Measurements from ENCODE around the gene PSME2. TPM values are rescaled to one million over a fixed set of nuclear protein-coding genes. Genes with fewer than 3 reads are reported as not detected.
A peak's percentile ranks its signal among the peaks of the same experiment; 100 is the strongest.

PSME2 gene
- total RNA-seq, 2 experiments from 2014 or later, result 541 to 558 TPM

DNA sequence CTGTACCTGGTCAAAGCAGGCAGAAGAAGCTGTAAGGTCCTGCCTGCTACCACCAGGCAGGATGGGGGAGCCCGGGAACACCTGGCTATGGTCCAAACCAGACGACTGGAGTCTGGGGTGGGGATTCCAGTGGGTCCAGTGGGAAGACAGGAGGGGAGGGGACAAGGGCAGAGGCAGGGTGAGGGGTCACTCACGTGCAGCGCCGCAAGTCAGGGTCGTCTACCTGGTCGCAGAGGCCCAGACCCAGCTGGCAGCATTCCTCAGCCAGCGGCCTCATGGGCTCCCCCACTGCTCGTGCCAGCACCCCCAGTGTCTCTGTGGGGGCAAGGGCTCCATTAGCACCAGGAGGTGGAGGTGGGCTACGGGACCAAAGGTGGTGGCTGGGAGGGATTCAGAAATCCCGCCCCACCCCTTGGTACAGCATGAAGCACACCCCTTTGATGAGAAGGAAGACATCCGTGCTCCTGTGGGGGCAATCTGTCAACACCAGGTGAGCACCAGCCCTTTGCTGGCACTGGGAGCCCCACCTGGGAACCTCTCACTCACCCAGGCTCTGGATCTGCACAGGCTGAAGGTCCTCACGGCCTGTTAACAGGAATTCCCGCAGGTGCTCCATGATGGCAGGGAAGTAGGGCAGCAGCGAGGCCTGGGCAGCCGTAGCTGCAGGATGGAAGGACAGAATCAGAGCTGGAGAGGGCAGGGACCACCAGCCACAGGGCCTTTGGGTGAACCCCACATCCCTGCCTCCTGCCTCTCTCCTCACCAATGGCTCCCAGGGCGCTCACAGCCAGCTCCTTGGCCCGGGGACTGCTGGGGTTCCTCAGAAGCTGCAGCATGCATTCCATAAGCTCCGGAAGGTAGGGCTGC, 37.9 kb upstream of the PSME2 start:
- Mint-ChIP-seq H3K9me3 (no peaks in the 10 kb centered on the region), H3K4me3 (no peak overlapping the region), H3K4me1 (peaks cover 18% of the 10 kb centered on the region), H3K27me3 (no peaks in the 10 kb centered on the region), H3K36me3 (peaks cover 22% of the 10 kb centered on the region), H3K27ac (no peak overlapping the region)
- DNase-seq, result no peak

DNA sequence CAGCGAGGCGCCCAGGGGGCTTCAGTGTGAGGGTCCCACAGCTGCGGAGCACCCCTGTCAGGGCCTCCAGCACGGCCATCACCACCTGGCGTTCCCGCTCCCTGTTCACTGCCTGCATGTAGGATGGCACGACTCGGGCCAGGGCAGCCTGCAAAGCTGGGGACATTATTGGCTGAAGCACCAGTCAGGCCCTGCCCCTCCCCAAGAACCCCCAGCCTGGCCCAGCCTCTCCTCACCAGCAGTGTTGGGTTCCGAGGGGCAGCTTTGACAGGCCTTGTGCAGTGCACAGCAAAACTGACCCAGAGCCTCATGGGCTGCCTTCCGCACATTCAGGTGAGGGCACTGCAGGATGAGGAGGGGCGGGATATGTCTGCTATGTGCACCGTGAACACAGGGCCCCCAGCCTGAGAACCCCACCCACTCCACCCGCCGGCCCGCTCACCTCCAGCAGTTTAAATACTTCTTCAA, 36.6 kb upstream of the PSME2 start:
- DNase-seq, result no peak
- Mint-ChIP-seq H3K4me1 (peaks cover 14% of the 10 kb centered on the region), H3K4me3 (no peak overlapping the region), H3K27me3 (no peaks in the 10 kb centered on the region), H3K9me3 (no peaks in the 10 kb centered on the region), H3K36me3 (peaks cover 21% of the 10 kb centered on the region), H3K27ac (no peak overlapping the region)

DNA sequence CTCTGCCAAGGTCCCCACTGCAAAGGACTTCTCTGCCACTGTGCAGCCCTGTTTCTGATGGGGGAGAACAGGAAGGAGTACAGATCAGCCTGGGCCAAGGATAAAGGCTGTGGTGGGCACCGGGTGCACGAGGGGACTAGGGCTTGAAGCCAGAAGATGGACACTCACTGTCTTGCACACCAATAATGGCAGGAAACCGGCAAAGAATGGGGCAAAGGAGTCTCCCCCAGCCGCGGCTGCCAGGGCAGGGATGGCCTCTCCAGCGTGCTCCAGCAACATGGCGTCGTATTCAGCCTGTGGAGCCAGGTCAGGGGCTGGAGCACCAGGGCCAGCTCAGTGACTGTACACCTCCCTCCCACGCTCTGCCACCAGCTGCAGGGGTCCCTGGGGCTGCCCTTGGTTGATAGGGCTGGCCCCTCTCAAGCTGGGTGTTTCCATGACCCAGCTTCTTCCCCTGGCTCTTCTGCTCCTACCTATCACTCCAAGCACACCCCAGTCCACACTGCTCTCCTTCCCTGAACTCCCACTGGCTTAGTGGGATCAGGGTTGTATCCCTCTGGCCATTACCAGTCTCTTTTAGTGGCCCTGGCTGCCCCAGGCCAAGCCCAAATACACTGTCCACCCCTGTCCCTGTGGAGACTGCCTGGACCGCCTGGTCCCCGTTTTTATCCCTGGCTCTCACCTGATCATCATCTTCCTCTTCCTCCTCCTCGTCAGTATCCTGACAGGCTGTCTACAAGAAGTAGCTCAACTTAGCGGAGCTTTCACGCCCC, 35.9 kb upstream of the PSME2 start:
- Mint-ChIP-seq H3K4me1 (peaks cover 9% of the 10 kb centered on the region), H3K9me3 (no peaks in the 10 kb centered on the region), H3K36me3 (peaks cover 16% of the 10 kb centered on the region), H3K27me3 (no peaks in the 10 kb centered on the region), H3K4me3 (no peak overlapping the region), H3K27ac (peak overlapping the region; percentile 63)
- no peak for DNase-seq

DNA sequence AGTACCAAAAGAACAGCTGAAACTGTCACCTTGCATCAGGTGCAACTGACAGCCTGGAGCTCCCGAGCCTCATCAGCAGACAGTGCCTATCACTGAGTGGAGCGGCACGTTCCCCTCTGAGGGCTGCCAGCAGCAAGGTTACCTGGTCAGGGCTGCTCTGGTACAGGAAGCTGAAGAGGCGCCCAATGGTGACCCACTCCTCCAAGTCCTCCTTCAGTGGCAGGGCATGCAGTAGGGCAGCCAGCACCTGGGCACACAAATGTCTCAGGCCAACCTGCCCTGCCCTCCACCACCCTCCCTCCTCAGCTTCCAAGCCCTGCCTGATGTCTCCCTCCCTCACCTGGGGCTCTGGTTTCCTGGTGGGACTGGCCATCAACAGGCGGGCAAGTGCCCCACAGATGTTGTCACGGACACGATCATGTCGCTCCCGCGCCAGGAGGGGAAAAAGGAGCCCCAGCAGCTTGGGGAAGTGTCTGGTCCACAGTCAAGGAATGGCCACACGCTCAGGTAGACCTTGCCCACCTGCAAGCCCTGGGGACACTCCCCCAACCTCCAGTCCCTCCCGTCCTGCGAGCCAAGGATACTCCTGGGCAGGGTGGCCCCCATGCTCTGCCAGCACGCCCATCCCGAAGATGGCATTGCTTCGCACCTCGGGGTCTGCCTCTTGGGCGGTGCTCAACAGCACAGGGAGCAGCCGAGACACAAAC, 35.1 kb upstream of the PSME2 start:
- H3K9me3 Mint-ChIP-seq, result no peaks in the 10 kb centered on the region

DNA sequence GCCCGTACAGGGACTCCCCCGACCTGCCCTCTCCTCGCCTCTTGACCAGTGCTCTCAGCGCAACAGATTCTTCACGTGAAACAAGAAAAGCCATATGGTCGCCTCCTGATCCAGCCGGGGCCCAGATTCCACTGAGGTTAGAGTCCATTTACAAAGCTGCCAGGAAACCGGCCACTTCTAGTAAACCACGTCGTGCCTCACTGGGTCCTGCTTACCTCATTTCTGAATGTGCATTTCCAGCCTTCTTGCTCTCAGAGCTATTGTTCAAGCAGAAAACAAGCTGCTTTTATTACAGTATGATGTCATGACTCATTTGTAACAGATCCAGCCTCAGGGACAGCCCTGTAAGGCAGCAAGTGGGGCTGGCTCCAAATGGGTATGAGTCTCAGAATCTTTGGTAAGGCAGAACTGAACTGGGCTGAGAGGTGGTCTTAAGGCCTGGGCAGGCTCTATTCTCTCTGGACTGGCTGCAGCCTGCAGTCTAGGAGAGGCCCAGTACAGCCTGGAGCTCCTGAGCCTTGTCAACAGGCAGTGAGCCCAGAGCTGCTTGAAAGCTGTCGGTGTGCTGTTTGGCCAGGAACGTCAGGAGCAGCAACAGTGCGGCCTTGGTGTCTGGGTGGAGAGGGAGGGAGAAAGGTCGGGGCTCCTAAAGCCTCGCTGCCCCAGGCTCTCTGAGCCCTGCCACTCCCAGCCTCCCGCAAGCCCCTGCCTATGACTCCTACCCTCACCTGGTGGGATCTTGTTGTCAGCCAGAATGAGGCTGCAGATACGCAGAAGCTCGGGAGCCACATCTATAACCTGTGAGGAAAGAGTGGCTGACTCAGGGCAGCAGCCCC, 33.8 kb upstream of the PSME2 start:
- Mint-ChIP-seq H3K9me3 (no peaks in the 10 kb centered on the region), H3K27me3 (no peaks in the 10 kb centered on the region), H3K27ac (peak overlapping the region; percentile 35), H3K36me3 (peaks cover 5% of the 10 kb centered on the region), H3K4me3 (no peak overlapping the region), H3K4me1 (peaks cover 3% of the 10 kb centered on the region)
- no peak for DNase-seq

More for the DNA sequence above, 35.1 kb upstream of the PSME2 start:
- Mint-ChIP-seq H3K27ac (peak overlapping the region; percentile 2), H3K36me3 (peaks cover 11% of the 10 kb centered on the region), H3K4me1 (peaks cover 4% of the 10 kb centered on the region), H3K4me3 (no peak overlapping the region), H3K27me3 (no peaks in the 10 kb centered on the region)
- no peak for DNase-seq

DNA sequence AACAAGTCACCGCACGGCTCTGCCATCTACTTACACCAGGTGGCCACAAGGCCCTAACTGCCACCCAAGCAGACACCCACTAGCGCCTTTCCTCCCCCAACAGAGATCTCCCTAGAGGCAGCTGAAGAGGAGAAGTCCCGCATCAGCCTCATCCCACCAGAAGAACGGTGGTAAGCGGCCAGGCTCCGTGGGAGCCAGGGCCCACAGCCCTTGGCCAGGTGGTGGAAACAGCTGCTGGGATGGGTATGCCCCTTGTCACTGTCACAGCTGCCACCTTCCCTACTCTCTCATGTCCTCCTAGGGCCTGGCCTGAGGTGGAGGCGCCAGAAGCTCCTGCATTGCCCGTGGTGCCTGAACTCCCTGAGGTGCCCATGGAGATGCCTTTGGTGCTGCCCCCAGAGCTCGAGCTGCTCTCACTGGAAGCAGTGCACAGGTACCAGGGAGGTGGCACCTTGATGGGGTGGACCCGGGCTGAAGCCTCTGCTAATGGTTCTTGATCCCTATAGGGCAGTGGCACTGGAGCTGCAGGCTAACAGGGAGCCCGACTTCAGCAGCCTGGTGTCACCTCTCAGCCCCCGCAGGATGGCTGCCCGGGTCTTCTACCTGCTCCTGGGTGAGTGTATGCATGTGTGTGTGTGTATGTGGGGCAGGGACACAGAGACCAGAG, 33.0 kb upstream of the PSME2 start:
- no peak for DNase-seq
- Mint-ChIP-seq H3K27me3 (no peaks in the 10 kb centered on the region), H3K4me3 (no peak overlapping the region), H3K27ac (peak overlapping the region; percentile 35), H3K36me3 (peaks cover 4% of the 10 kb centered on the region), H3K9me3 (no peaks in the 10 kb centered on the region), H3K4me1 (peaks cover 10% of the 10 kb centered on the region)

DNA sequence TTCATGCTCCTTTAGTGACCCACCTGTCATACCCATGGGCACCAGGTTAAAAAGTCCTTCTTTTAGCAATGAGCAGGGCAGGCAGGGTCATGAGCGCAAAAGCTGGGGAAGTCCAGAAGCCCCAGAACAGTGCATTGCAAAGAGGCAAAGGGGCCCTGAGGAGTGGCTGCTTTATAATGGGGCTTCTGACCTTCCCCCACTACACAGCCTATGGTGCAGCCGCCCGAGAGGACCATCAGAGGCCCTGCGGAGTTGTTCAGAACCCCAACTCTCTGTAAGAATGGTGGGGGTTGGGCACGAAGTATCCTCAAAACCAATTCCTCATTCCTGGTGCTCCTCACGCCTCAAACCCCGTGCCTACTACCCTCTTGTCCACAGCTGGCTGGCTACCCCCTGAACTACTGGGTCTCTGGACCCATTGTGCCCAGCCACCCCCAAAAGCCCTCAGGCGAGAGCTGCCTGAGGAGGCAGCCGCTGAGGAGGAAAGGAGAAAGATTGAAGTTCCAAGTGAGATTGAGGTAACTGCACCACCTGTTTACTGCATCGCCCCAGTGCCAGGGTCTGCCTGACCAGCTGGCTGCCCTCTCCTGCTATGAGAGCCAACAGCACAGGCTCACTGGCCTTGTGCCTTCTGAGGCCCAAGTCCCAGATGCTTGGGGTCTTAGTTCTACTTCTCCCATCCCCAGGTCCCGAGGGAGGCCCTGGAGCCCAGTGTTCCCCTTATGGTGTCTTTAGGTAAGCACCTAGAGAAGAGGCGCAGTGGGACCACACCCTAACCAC, 32.2 kb upstream of the PSME2 start:
- Mint-ChIP-seq H3K27ac (no peak overlapping the region), H3K9me3 (no peaks in the 10 kb centered on the region), H3K4me1 (peaks cover 10% of the 10 kb centered on the region), H3K27me3 (no peaks in the 10 kb centered on the region), H3K4me3 (no peak overlapping the region), H3K36me3 (peaks cover 4% of the 10 kb centered on the region)
- no peak for DNase-seq

DNA sequence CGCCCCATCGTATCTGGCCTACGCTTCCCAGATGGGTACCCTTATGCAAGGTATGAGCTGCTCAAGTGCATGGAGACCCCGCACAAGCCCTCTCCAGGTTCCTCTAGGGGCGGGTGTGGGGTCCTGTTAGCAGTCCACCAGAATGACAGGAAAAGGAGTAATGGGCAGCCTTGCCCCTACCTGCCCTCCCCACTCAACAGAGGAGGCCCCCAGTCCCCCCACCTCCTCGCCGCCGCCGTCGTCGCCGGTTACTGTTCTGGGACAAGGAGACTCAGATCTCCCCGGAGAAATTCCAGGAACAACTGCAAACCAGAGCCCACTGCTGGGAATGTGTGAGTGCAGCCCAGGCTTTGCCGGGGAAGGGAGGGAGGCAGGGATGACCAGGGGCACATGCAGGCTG, 31.5 kb upstream of the PSME2 start:
- no peak for DNase-seq
- H3K4me1 Mint-ChIP-seq, result peaks cover 10% of the 10 kb centered on the region
- no peak overlapping the region for H3K4me3 Mint-ChIP-seq
- H3K27ac Mint-ChIP-seq, result no peak overlapping the region
- H3K27me3 Mint-ChIP-seq, result no peaks in the 10 kb centered on the region
- no peaks in the 10 kb centered on the region for H3K9me3 Mint-ChIP-seq
- H3K36me3 Mint-ChIP-seq, result peaks cover 8% of the 10 kb centered on the region

DNA sequence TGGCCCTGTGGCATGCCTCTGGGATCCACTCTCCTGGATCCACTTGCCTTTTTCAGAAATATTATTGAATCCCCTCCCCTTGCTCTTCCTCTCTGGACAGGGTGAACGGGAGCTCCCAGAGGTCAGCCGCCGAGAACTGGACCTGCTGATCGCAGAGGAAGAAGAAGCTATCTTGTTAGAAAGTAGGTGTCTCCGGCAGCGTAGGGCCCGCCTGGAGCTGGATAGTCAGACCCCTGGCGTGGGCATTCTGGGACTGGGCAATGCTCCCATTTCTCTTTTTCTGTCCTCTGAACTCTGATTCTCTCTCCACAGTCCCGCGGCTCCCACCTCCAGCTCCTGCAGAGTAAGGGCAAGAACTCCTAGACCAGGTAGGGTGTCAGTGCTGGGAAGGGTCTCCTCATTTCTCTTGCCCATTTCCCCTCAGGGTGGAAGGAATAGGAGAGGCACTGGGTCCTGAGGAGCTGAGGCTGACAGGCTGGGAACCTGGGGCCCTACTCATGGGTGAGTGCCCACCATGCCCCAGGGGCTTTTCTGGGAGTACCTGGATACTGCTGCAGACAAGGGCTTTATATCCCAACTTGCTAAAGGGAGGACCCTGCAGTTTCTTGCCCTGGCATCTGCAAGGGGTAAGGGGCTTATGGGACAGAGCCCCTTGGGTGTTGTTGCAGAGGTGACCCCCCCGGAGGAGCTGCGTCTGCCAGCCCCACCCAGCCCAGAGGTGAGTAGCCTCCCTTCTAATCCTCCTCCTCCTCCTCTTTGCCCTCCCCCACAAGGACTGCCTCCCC, 30.8 kb upstream of the PSME2 start:
- no peak for DNase-seq
- no peaks in the 10 kb centered on the region for H3K9me3 Mint-ChIP-seq
- peaks cover 8% of the 10 kb centered on the region for H3K36me3 Mint-ChIP-seq
- no peaks in the 10 kb centered on the region for H3K27me3 Mint-ChIP-seq
- peak overlapping the region; percentile 6 for H3K27ac Mint-ChIP-seq
- H3K4me1 Mint-ChIP-seq, result peaks cover 8% of the 10 kb centered on the region
- no peak overlapping the region for H3K4me3 Mint-ChIP-seq

DNA sequence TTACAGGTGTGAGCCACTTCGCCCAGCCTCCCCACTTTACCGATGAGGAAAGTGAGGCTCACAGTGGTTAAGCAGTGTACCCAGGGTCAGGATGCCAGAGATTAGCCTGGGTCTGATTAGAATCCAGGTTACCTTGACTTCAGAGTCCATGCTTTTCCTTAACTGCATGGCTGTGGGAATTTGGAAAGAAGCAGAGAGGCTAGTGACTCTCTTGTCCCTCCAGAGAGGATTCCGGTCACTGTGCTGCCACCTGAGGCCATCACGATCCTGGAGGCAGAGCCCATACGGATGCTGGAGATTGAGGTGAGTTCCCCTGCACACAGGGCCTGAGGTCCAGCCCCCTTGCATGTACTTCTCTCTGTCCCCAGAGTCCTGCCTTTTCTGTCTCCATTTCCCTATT, 30.2 kb upstream of the PSME2 start:
- Mint-ChIP-seq H3K4me3 (no peak overlapping the region), H3K36me3 (peaks cover 10% of the 10 kb centered on the region), H3K27me3 (no peaks in the 10 kb centered on the region), H3K9me3 (no peaks in the 10 kb centered on the region), H3K27ac (no peak overlapping the region), H3K4me1 (peaks cover 11% of the 10 kb centered on the region)
- DNase-seq, result no peak

DNA sequence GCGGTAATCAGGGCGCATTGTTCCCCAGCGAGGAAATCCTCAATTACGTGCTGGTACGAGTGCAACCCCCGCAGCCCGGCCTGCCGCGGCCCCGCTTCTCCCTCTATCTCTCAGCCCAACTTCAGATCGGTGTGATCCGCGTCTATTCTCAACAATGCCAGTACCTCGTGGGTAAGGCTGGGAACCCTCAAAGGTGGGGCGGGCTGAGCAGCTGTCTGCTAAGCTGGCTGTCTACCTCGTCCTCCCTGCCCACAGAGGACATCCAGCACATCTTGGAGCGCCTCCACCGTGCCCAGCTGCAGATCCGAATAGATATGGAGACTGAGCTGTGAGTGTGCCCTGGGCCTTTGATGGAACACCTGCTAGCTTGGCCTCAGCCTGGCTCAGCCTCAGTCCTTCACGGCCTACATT, 26.5 kb upstream of the PSME2 start:
- H3K27me3 Mint-ChIP-seq, result no peaks in the 10 kb centered on the region
- H3K36me3 Mint-ChIP-seq, result peaks cover 23% of the 10 kb centered on the region
- peak overlapping the region; percentile 25 for H3K27ac Mint-ChIP-seq
- H3K4me3 Mint-ChIP-seq, result peak overlapping the region; percentile 78
- no peaks in the 10 kb centered on the region for H3K9me3 Mint-ChIP-seq
- H3K4me1 Mint-ChIP-seq, result peaks cover 18% of the 10 kb centered on the region
- DNase-seq, result no peak

DNA sequence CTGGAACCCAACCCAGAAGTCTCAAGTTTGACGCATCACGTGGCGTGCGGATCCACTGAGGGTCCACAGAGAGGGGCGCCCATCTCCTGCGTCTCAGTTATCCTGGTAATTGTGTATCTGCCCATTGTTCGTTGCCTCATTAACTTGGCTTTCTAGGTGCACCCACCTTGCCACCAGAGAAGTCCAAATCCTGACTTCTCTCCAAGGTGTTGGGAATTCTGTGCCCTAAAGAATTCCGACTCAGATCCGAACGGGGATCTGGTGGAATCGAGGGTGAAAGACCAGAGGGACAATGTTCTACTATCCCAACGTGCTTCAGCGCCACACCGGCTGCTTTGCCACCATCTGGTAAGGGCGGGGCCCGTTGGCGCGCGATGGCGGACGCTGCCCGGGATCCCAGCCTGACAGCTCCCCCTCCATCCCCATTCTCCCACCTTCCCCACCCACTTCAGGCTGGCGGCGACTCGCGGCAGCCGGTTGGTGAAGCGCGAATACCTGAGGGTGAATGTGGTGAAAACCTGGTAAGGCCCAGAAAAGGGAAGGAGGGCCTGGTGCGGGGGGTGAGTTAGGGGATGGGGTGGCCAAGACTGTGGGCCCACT, 26.0 kb upstream of the PSME2 start:
- H3K27ac Mint-ChIP-seq, result peak overlapping the region; percentile 54
- H3K4me3 Mint-ChIP-seq, result peak overlapping the region; percentile 78
- DNase-seq, result no peak
- H3K4me1 Mint-ChIP-seq, result peaks cover 18% of the 10 kb centered on the region
- H3K36me3 Mint-ChIP-seq, result peaks cover 26% of the 10 kb centered on the region
- no peaks in the 10 kb centered on the region for H3K9me3 Mint-ChIP-seq
- H3K27me3 Mint-ChIP-seq, result no peaks in the 10 kb centered on the region

Measured in activated naive CD8-positive, alpha-beta T cell treated with anti-CD3 and anti-CD28 coated beads for 36 hours (primary cell).